HFF-Myc (cell line): ENCODE data around the gene GCH1.

ENCODE experiments used
- DNase-seq: peaks from one replicate; pipeline ENCODE4 v3.0.0-alpha.2; 2011; ENCODE audit warnings: low read depth; ENCODE audit errors: extremely low read depth
- H3K4me3 ChIP-seq: replicated peaks from 2 replicates; pipeline ENCODE4 v1.5.1; 2011; ENCODE audit warnings: low read depth, mild to moderate bottlenecking, control low read depth, low read length
- TF ChIP-seq, protein P1 (sequence below): IDR thresholded peaks from 2 replicates; pipeline ENCODE4 v1.5.1; 2012; ENCODE audit warnings: mild to moderate bottlenecking, low read depth, low read length, control low read depth; ENCODE audit errors: missing control alignments

GCH1 gene

DNA sequence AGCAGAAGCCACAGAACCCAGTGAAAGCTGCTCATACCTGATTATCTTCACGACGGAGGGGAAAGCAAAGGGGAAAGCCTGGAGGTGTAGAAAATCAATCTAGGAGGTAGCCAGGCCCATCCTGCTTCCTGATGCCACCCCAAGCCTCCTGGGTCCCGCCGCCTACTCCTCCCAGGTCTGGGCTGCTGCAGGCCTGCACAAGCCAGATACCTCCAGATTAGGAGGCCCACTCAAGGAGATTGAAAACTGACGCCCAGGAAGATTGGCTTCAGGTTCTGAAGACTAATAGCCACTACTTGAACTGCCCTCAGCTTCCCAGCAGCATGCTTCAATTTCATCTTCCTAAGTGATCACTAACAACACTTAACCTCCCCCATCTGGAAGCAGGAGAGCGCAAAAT lies 87.1 kb downstream of the GCH1 start:
- no peak overlapping the region for H3K4me3 ChIP-seq
- no peak for DNase-seq
- TF ChIP-seq, protein P1, sequence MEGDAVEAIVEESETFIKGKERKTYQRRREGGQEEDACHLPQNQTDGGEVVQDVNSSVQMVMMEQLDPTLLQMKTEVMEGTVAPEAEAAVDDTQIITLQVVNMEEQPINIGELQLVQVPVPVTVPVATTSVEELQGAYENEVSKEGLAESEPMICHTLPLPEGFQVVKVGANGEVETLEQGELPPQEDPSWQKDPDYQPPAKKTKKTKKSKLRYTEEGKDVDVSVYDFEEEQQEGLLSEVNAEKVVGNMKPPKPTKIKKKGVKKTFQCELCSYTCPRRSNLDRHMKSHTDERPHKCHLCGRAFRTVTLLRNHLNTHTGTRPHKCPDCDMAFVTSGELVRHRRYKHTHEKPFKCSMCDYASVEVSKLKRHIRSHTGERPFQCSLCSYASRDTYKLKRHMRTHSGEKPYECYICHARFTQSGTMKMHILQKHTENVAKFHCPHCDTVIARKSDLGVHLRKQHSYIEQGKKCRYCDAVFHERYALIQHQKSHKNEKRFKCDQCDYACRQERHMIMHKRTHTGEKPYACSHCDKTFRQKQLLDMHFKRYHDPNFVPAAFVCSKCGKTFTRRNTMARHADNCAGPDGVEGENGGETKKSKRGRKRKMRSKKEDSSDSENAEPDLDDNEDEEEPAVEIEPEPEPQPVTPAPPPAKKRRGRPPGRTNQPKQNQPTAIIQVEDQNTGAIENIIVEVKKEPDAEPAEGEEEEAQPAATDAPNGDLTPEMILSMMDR: no peak

DNA sequence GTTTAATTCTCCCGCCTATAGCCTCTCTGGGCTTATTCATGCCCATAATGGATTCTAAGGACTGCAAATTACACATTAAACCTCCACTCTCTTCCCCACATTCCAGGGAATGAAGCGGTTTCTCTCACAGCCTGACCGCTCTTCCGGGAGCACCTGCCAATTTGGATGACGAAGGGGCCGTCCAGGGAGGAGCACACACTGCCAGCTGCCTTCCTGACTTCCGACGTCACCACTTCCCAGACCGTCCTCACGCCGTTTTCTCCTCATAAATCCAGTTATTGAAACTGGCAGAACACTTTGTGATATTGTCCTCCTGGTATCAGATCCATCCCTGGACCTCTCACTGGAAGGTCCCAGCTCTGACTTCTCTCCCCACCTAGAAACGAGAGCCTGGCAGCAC lies 87.6 kb downstream of the GCH1 start:
- DNase-seq: no peak

DNA sequence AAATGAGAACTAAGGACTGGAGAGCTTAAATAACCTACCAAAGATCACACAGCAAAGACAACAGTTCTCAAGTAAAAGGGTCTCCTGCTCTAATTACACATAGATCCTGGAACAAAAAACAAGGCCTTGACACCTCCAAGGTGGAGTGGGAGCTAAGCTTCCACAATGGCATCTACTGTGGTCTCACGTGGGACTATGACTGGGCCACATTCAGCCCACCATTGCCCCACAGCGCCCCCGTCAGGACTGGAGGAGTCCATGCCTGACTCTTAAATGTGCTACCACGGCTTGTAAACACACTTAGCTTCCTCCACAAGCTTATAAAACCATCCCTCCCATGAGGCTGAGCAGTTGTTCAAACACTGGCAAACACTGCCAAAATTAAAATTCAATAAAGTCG lies 88.5 kb downstream of the GCH1 start:
- no peak for DNase-seq
- TF ChIP-seq, protein P1: peak; percentile 48
- no peak overlapping the region for H3K4me3 ChIP-seq

More for the DNA sequence above, 87.6 kb downstream of the GCH1 start:
- TF ChIP-seq, protein P1: no peak
- no peak overlapping the region for H3K4me3 ChIP-seq

DNA sequence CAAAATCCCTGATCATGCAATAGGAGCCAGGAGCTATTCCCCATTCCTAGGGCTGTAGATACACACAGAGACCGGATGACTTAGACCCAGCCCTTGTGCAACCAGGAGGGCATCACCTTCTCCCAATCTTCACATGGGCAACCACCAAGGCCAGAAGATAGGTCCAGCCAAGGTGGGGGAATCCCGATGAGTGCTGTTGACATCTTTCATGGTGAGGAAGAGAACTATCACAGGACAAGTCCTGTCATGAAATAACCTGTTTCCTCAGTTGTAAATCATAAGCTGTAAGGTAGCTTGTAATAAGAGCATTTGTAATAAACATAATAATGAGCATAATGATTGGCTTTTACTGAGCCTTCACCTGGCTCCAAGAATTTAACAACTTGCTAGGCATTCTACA lies 89.5 kb downstream of the GCH1 start:
- H3K4me3 ChIP-seq: no peak overlapping the region
- no peak for DNase-seq
- TF ChIP-seq, protein P1: no peak

DNA sequence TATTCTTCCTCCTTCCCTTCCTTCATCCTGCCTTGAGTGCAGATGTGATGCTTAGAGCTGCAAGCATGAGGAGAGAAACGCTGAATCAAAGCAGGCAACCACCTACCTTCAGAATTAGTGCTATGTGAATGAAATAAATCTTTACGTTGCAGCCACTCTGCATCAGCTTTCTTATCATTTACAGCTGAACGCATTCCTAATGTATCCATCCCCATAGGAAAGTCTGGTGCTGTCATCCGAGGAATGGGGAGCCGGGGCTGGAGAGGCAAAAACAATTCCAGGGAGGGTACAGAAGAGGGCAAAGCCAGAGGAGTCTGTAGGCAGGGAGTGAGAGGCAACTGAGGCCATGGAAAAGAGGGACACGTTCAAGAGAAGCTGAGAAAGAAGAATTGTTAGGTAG lies 90.0 kb downstream of the GCH1 start:
- TF ChIP-seq, protein P1: no peak
- no peak for DNase-seq

DNA sequence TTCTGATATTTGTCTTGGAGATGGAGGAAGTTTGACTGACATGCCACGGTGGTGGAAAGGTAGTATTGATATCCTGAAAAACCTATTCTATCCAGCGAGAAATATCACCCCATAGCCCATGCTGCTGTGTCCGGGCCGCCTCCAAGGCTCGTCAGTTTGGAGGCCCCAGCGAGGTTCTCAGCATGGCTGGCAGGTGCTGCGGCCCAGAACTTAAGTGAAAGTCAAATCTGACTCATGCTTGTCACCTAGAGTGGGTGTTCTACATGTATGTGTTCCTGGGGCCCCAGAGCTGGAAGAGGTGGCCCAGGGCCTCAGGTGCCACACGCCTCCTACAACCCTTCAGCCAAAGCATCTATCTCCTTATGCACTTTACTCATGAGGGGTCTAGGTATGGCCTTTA lies 92.9 kb downstream of the GCH1 start:
- no peak for DNase-seq
- TF ChIP-seq, protein P1: no peak
- H3K4me3 ChIP-seq: no peak overlapping the region

More for the DNA sequence above, 90.0 kb downstream of the GCH1 start:
- no peak overlapping the region for H3K4me3 ChIP-seq
